ENCODE results near the gene SLC1A4. TPM values are rescaled to one million over a fixed set of nuclear protein-coding genes. Genes with fewer than 3 reads are reported as not detected.

SLC1A4 gene
- polyA plus RNA-seq, 1 of the 3 experiments (the other 2 are of a cell fraction), result 4.4 TPM

DNA sequence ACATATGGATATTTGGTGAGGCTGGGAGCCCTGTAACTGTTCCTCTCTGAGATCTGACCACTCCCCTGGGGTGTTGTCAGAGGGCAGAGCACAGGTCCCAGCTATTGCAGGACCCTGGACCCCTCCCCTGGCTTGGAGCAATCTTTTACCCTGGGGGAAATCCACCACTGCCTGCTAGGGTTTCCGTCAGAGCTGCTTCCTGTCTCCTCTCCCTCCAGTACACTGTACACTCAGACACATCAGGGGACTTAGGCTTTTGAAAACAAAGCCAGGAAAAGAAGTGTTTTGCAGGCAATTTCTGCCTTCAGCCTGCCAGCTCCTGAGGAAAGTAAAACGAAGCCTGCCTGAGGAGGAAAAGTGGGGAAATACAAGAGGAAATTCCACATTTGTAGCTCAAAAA is 53.8 kb downstream of the SLC1A4 start:
- no peak overlapping the region for H3K9ac ChIP-seq
- no peaks in the 10 kb centered on the region for H4K20me1 ChIP-seq (ENCODE audit: insufficient read depth)
- no peaks in the 10 kb centered on the region for H3K9me2 ChIP-seq
- TF ChIP-seq REST (IDR thresholded peaks at IDR 0.05; ENCODE audit: low read depth, low read length) (no peak), YY1 (IDR thresholded peaks at IDR 0.05; ENCODE audit: low read depth) (no peak), JUND (IDR thresholded peaks at IDR 0.05) (no peak), MEF2A (IDR thresholded peaks at IDR 0.05; ENCODE audit: borderline replicate concordance, low read depth) (no peak), CTCF (IDR thresholded peaks at IDR 0.05) (no peak), CHD2 (IDR thresholded peaks at IDR 0.05; ENCODE audit: low read length, partially characterized antibody) (no peak), MXI1 (IDR thresholded peaks at IDR 0.05; ENCODE audit: low read depth, low read length) (no peak), FOXM1 (IDR thresholded peaks at IDR 0.05; ENCODE audit: low read depth) (no peak), NRF1 (IDR thresholded peaks at IDR 0.05; ENCODE audit: low read depth, low read length) (no peak), RXRA (IDR thresholded peaks at IDR 0.05; ENCODE audit: borderline replicate concordance, low read depth) (no peak), EZH2phosphoT487 (IDR thresholded peaks at IDR 0.05; ENCODE audit: borderline replicate concordance, low read depth) (no peak)
- no peak for DNase-seq
- H2AFZ ChIP-seq (ENCODE audit: low read depth), result no peak overlapping the region
- no peak overlapping the region for H3K4me2 ChIP-seq
- WGBS (ENCODE audit: low lambda C conversion rate), result 65% methylated on average over 2 of the region's 2 CpGs
- no peaks in the 10 kb centered on the region for H3F3A ChIP-seq (replicated peaks; ENCODE audit: insufficient read depth)
- no peak overlapping the region for H3K27ac ChIP-seq (ENCODE audit: low read depth in 2 of 2, low read length in 1 of 2)
- no peaks in the 10 kb centered on the region for H3K4me1 ChIP-seq (ENCODE audit: control insufficient read depth in 1 of 2, insufficient read depth in 2 of 2, low read depth in 1 of 2, low read length in 1 of 2)
- ChIA-PET CTCF (interaction anchor here (1.0 to 7.2 kb wide), 3 partner anchors 12 to 126 kb away, joined by 3 to 53 read pairs (median 4); no protein-coding TSS in a partner anchor), POLR2A (no interaction called here)
- no peaks in the 10 kb centered on the region for H3K36me3 ChIP-seq (replicated peaks in 1 of 2; ENCODE audit: control insufficient read depth in 1 of 2, insufficient read depth in 2 of 2, low read length in 1 of 2)
- no peaks in the 10 kb centered on the region for H3K79me2 ChIP-seq (ENCODE audit: insufficient read depth)
- no peaks in the 10 kb centered on the region for H3K9me3 ChIP-seq
- no peaks in the 10 kb centered on the region for H3K27me3 ChIP-seq (ENCODE audit: insufficient read depth)
- no peak overlapping the region for H3K4me3 ChIP-seq (ENCODE audit: low read depth in 2 of 2, low read length in 1 of 2)

- no peaks in the 10 kb centered on the region for H3K4me1 ChIP-seq (ENCODE audit: control insufficient read depth in 1 of 2, insufficient read depth in 2 of 2, low read depth in 1 of 2, low read length in 1 of 2)
- DNase-seq, result no peak
- no peak overlapping the region for H3K27ac ChIP-seq (ENCODE audit: low read depth in 2 of 2, low read length in 1 of 2)
- WGBS (ENCODE audit: low lambda C conversion rate), result 82% methylated on average over 7 of the region's 7 CpGs
- POLR2A ChIA-PET, result interaction anchor here (0.6 kb wide), 1 partner anchor 76 kb away, joined by 3 read pairs; no protein-coding TSS in a partner anchor
- no peaks in the 10 kb centered on the region for H3K9me3 ChIP-seq
- H3K27me3 ChIP-seq (ENCODE audit: insufficient read depth), result no peaks in the 10 kb centered on the region
- H3K9me2 ChIP-seq, result no peaks in the 10 kb centered on the region
- no peak overlapping the region for H2AFZ ChIP-seq (ENCODE audit: low read depth)
- H3K4me2 ChIP-seq, result no peak overlapping the region
- TF ChIP-seq NRF1 (IDR thresholded peaks at IDR 0.05; ENCODE audit: low read depth, low read length) (no peak), SMC3 (IDR thresholded peaks at IDR 0.05; ENCODE audit: low read depth, low read length) (no peak), ZBTB33 (IDR thresholded peaks at IDR 0.05; ENCODE audit: borderline replicate concordance, low read depth) (no peak)
- CTCF ChIA-PET, result interaction anchor here (1.0 to 7.2 kb wide), 2 partner anchors 21 to 127 kb away, joined by 4 to 53 read pairs; no protein-coding TSS in a partner anchor
- no peaks in the 10 kb centered on the region for H3F3A ChIP-seq (replicated peaks; ENCODE audit: insufficient read depth)
- H3K79me2 ChIP-seq (ENCODE audit: insufficient read depth), result no peaks in the 10 kb centered on the region
- no peak overlapping the region for H3K4me3 ChIP-seq (ENCODE audit: low read depth in 2 of 2, low read length in 1 of 2)
- H3K36me3 ChIP-seq (replicated peaks in 1 of 2; ENCODE audit: control insufficient read depth in 1 of 2, insufficient read depth in 2 of 2, low read length in 1 of 2), result no peaks in the 10 kb centered on the region
- no peaks in the 10 kb centered on the region for H4K20me1 ChIP-seq (ENCODE audit: insufficient read depth)
- no peak overlapping the region for H3K9ac ChIP-seq
These were observed 55.0 kb downstream of the SLC1A4 start for GRCh38 chr2:65044097-65044735.

Measured in SK-N-SH (cell line).